Keratinocyte (primary cell): Measurements from ENCODE around the gene ATP2B2. TPM values are rescaled to one million over a fixed set of nuclear protein-coding genes. Genes with fewer than 3 reads are reported as not detected.

Experiments
- DNase-seq: peaks from one replicate; pipeline ENCODE4 v3.0.0-alpha.2; 2011; ENCODE audit warnings: low read depth, missing footprints, low spot score
- FAIRE-seq: peaks from 2 replicates; lab custom pipeline; 2011; peaks lifted over from hg19 to GRCh38; lab: Jason Lieb, UNC
- H2AFZ ChIP-seq: 2 replicates; pipeline ENCODE4 v1.6.0; 2012; ENCODE audit warnings: low read length, control low read depth, inconsistent platforms; ENCODE audit not compliant: control insufficient read depth
- H3K27ac ChIP-seq: 2 replicates; pipeline ENCODE4 v1.5.1; 2011; ENCODE audit warnings: low read length; ENCODE audit not compliant: control insufficient read depth, insufficient read depth
- H3K27me3 ChIP-seq: 3 replicates; pipeline ENCODE4 v1.6.0; 2011; ENCODE audit warnings: low read length; ENCODE audit not compliant: control insufficient read depth, insufficient read depth; ENCODE audit errors: extremely low read depth
- H3K36me3 ChIP-seq, 2 experiments: 2 replicates in 1 of 2; 3 replicates in 1 of 2; pipeline ENCODE4 v1.5.1; 2011; ENCODE audit warnings: low read length in 2 of 2, mild to moderate bottlenecking in 1 of 2; ENCODE audit not compliant: control insufficient read depth in 2 of 2, insufficient read depth in 2 of 2; ENCODE audit errors: extremely low read depth in 1 of 2
- H3K4me1 ChIP-seq: 3 replicates; pipeline ENCODE4 v1.5.1; 2011; ENCODE audit warnings: low read length; ENCODE audit not compliant: control insufficient read depth, insufficient read depth; ENCODE audit errors: extremely low read depth
- H3K4me2 ChIP-seq: 3 replicates; pipeline ENCODE4 v1.6.0; 2011; ENCODE audit warnings: low read depth, low read length; ENCODE audit not compliant: control insufficient read depth, insufficient read depth; ENCODE audit errors: extremely low read depth
- H3K4me3 ChIP-seq, 3 experiments: fragments of 200-600 bp in 1 of 3; sonication (generic) in 1 of 3; 2 replicates in 2 of 3; 3 replicates in 1 of 3; pipeline ENCODE4 v1.5.1; 2011 to 2016; ENCODE audit warnings: low read length in 3 of 3, mild to moderate bottlenecking in 3 of 3, control low read depth in 2 of 3, inconsistent platforms in 1 of 3, low read depth in 1 of 3, mixed read lengths in 1 of 3, mixed run types in 1 of 3, moderate library complexity in 1 of 3; ENCODE audit not compliant: control insufficient read depth in 2 of 3, insufficient read depth in 2 of 3; ENCODE audit errors: extremely low read depth in 1 of 3
- H3K79me2 ChIP-seq: 2 replicates; pipeline ENCODE4 v1.6.0; 2012; ENCODE audit warnings: low read length; ENCODE audit not compliant: control insufficient read depth, insufficient read depth
- H3K9ac ChIP-seq: 3 replicates; pipeline ENCODE4 v1.6.0; 2011; ENCODE audit warnings: low read length; ENCODE audit not compliant: control insufficient read depth, insufficient read depth; ENCODE audit errors: extremely low read depth
- H3K9me1 ChIP-seq: 3 replicates; pipeline ENCODE4 v1.6.0; 2011; ENCODE audit warnings: low read length; ENCODE audit not compliant: control insufficient read depth, insufficient read depth; ENCODE audit errors: extremely low read depth
- H3K9me3 ChIP-seq: 2 replicates; pipeline ENCODE4 v1.5.1; 2012; ENCODE audit warnings: low read depth, low read length; ENCODE audit not compliant: control insufficient read depth
- H4K20me1 ChIP-seq: 3 replicates; pipeline ENCODE4 v1.6.0; 2011; ENCODE audit warnings: low read length; ENCODE audit not compliant: control insufficient read depth, insufficient read depth; ENCODE audit errors: extremely low read depth
- CTCF ChIP-seq, 3 experiments: IDR thresholded peaks in 1 of 3; conservative IDR thresholded peaks in 1 of 3; optimal IDR thresholded peaks in 1 of 3; 2 replicates in 2 of 3; 3 replicates in 1 of 3; pipeline versions ENCODE3 to v1.5.1; 2011; ENCODE audit warnings: low read length in 3 of 3, mild to moderate bottlenecking in 3 of 3, moderate library complexity in 2 of 3, control low read depth in 1 of 3, inconsistent platforms in 1 of 3; ENCODE audit not compliant: insufficient read depth in 2 of 3; ENCODE audit errors: extremely low read depth in 1 of 3
- EZH2 ChIP-seq: IDR thresholded peaks from one replicate; pipeline ENCODE4 v1.6.1; 2012; ENCODE audit warnings: inconsistent platforms, mild to moderate bottlenecking, low read length, moderate library complexity
- dilution Hi-C: fragments of 300-500 bp; cut with MboI; formaldehyde crosslinking; loops from one replicate; pipeline ENCODE4 v1.7.0; 2020; ENCODE audit warnings: low sequenced_read_pairs; ENCODE audit not compliant: extremely low pct_ligation_motif_present
- polyA plus RNA-seq, 5 experiments: library from polyadenylated mRNA; depleted of rRNA in 3 of 5; stranded (reverse) in 3 of 5; stranded (forward) in 1 of 5; unstranded in 1 of 5; fragments of >200 nt; gene quantifications; 1 replicate in 1 of 5; 2 replicates in 3 of 5; 3 replicates in 1 of 5; pipeline versions ENCODE4 v1.2.1 to v1.2.3, GENCODE V29; 2011 to 2012; ENCODE audit warnings: missing spikeins in 2 of 5, low read depth in 1 of 5, low replicate concordance in 1 of 5

The ATP2B2 gene
- polyA plus RNA-seq, 1 donor (not counting 4 experiments of a cell fraction or from before 2014, with no cell fraction given), result not detected

- dilution Hi-C loops, result no loop called here
- Histone ChIP-seq H3K9ac (no peak overlapping the region), H2AFZ (no peak overlapping the region), H4K20me1 (peaks cover 7% of the 10 kb centered on the region), H3K36me3 (peaks cover 45% of the 10 kb centered on the region in 2 experiments), H3K9me3 (no peaks in the 10 kb centered on the region), H3K4me1 (peaks cover 6% of the 10 kb centered on the region), H3K27ac (no peak overlapping the region), H3K4me2 (no peak overlapping the region), H3K4me3 (no peak overlapping the region), H3K79me2 (peaks cover 34% of the 10 kb centered on the region), H3K9me1 (no peaks in the 10 kb centered on the region), H3K27me3 (no peaks in the 10 kb centered on the region)
- DNase-seq (no peak), FAIRE-seq (no peak)
- no peak for TF ChIP-seq CTCF (optimal IDR thresholded peaks at IDR 0.05 in 1 of 3, IDR thresholded peaks at IDR 0.05 in 1 of 3, conservative IDR thresholded peaks at IDR 0.05 in 1 of 3; ENCODE audit: extremely low read depth in 1 of 3, insufficient read depth in 2 of 3, low read length in 3 of 3)
- no peak for TF ChIP-seq EZH2
Observed at GRCh38 chr3:10317961-10318350, 187.4 kb downstream of the ATP2B2 start.

- Histone ChIP-seq H3K4me3 (no peak overlapping the region), H4K20me1 (peaks cover 7% of the 10 kb centered on the region)
Observed at GRCh38 chr3:10317311-10317960, 187.9 kb downstream of the ATP2B2 start.

More at GRCh38 chr3:10317311-10317960, 187.9 kb downstream of the ATP2B2 start:
- FAIRE-seq (no peak), DNase-seq (no peak)
- H3K4me1 ChIP-seq, result peaks cover 6% of the 10 kb centered on the region
- H3K9me1 ChIP-seq, result no peaks in the 10 kb centered on the region
- no peak overlapping the region for H2AFZ ChIP-seq
- H3K79me2 ChIP-seq, result peaks cover 34% of the 10 kb centered on the region
- dilution Hi-C loops, result no loop called here
- peaks cover 50% of the 10 kb centered on the region in 2 experiments for H3K36me3 ChIP-seq
- H3K27ac ChIP-seq, result no peak overlapping the region
- no peak overlapping the region for H3K9ac ChIP-seq
- TF ChIP-seq CTCF (optimal IDR thresholded peaks at IDR 0.05 in 1 of 3, IDR thresholded peaks at IDR 0.05 in 1 of 3, conservative IDR thresholded peaks at IDR 0.05 in 1 of 3; ENCODE audit: extremely low read depth in 1 of 3, insufficient read depth in 2 of 3, low read length in 3 of 3) (no peak), EZH2 (no peak)
- H3K27me3 ChIP-seq, result no peaks in the 10 kb centered on the region
- H3K4me2 ChIP-seq, result no peak overlapping the region
- no peaks in the 10 kb centered on the region for H3K9me3 ChIP-seq
